Measurements from ENCODE around the gene KRR1.

Gene KRR1

DNA sequence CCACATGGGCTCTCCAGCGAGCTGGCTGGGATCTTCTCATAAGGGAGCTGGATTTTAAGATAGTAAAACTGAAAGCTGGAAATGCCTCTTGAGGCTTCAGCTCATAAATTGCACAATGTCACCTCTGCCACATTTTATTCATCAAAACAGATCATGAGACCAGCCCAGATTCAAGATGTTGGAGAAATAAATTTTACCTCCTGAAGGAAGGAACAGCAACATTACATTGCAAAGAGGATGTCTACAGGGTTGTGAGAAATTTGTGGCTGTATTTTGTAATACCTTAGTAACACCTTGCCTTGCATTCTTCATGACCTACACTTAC, 43.1 kb upstream of the KRR1 start:
- TF ChIP-seq, protein P1, sequence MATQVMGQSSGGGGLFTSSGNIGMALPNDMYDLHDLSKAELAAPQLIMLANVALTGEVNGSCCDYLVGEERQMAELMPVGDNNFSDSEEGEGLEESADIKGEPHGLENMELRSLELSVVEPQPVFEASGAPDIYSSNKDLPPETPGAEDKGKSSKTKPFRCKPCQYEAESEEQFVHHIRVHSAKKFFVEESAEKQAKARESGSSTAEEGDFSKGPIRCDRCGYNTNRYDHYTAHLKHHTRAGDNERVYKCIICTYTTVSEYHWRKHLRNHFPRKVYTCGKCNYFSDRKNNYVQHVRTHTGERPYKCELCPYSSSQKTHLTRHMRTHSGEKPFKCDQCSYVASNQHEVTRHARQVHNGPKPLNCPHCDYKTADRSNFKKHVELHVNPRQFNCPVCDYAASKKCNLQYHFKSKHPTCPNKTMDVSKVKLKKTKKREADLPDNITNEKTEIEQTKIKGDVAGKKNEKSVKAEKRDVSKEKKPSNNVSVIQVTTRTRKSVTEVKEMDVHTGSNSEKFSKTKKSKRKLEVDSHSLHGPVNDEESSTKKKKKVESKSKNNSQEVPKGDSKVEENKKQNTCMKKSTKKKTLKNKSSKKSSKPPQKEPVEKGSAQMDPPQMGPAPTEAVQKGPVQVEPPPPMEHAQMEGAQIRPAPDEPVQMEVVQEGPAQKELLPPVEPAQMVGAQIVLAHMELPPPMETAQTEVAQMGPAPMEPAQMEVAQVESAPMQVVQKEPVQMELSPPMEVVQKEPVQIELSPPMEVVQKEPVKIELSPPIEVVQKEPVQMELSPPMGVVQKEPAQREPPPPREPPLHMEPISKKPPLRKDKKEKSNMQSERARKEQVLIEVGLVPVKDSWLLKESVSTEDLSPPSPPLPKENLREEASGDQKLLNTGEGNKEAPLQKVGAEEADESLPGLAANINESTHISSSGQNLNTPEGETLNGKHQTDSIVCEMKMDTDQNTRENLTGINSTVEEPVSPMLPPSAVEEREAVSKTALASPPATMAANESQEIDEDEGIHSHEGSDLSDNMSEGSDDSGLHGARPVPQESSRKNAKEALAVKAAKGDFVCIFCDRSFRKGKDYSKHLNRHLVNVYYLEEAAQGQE (IDR thresholded peaks at IDR 0.05; ENCODE audit: low read depth): no peak
- no peak for TF ChIP-seq FOXM1 (IDR thresholded peaks at IDR 0.05; ENCODE audit: borderline replicate concordance, low read depth)

DNA sequence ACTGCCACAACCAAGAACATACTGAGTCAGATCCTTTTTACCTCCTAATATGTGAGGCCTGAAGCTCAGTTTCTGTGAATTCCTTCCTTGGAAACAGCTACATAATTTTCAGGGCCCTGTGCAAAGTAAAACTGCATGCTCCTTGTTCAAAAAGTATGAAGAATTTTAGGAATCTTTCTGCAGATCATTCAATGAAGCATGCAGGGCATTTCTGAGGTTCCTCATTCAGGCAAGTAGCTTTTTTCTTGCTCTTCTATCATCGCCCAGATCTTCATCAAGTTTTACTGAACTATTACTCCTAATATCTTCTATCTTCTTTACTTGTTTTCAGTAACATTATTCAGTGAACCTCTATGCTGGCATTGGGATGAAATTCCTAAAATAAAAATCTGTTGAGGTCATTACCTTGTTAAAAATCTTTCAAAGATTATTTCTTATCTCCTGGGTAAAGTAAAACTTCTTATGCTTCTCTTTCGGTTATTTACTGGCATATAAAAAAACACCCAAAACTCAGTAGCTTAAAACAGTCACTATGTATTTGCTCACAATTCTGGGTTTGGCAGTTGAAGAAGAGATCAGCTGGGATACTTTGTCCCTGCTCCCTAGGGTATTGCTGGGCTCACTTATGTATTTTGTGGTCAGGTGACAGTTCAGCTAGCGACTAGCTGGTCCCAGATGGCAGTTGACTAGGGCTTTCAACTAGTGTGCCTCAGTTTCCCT, 42.6 kb upstream of the KRR1 start:
- TF ChIP-seq CREB1 (IDR thresholded peaks at IDR 0.05; ENCODE audit: low read depth) (no peak), TCF12 (IDR thresholded peaks at IDR 0.05; ENCODE audit: low read depth) (no peak), YY1 (IDR thresholded peaks at IDR 0.05; ENCODE audit: low read depth) (no peak), ZBTB7A (IDR thresholded peaks at IDR 0.05; ENCODE audit: low read depth) (no peak), NFIC (IDR thresholded peaks at IDR 0.05) (no peak), FOXM1 (IDR thresholded peaks at IDR 0.05; ENCODE audit: borderline replicate concordance, low read depth) (no peak), TEAD4 (IDR thresholded peaks at IDR 0.05) (no peak), CEBPB (IDR thresholded peaks at IDR 0.05) (no peak), EP300 (IDR thresholded peaks at IDR 0.05; ENCODE audit: borderline replicate concordance) (no peak), EGR1 (IDR thresholded peaks at IDR 0.05) (no peak), TAF1 (IDR thresholded peaks at IDR 0.05; ENCODE audit: low read depth) (no peak), RAD21 (IDR thresholded peaks at IDR 0.05; ENCODE audit: low read depth) (no peak)
- TF ChIP-seq, protein P1 (IDR thresholded peaks at IDR 0.05; ENCODE audit: low read depth): no peak
- TF ChIP-seq, protein P2, sequence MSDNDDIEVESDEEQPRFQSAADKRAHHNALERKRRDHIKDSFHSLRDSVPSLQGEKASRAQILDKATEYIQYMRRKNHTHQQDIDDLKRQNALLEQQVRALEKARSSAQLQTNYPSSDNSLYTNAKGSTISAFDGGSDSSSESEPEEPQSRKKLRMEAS (IDR thresholded peaks at IDR 0.05): no peak
- TF ChIP-seq, protein P3, sequence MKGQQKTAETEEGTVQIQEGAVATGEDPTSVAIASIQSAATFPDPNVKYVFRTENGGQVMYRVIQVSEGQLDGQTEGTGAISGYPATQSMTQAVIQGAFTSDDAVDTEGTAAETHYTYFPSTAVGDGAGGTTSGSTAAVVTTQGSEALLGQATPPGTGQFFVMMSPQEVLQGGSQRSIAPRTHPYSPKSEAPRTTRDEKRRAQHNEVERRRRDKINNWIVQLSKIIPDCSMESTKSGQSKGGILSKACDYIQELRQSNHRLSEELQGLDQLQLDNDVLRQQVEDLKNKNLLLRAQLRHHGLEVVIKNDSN (IDR thresholded peaks at IDR 0.05): no peak

DNA sequence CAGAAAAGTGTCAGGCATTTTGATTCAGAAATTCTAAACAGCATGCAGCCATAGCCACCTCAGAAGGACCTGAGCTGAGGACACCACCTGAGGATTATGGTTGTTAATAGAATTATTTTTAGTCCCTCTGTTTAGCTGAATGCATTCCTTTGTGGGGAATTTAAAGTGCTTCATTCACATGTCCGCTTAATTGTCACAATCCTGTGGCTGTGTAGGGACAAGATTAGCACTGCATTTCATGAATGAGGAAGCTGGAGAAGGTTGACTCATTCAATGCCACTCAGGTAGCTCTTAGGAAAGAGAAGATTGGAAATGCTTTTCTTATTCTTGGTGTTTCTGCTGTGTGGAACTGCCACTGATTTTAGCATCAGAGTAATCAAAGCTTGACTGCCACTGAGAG, 42.0 kb upstream of the KRR1 start:
- no peak for TF ChIP-seq TEAD4 (IDR thresholded peaks at IDR 0.05)

DNA sequence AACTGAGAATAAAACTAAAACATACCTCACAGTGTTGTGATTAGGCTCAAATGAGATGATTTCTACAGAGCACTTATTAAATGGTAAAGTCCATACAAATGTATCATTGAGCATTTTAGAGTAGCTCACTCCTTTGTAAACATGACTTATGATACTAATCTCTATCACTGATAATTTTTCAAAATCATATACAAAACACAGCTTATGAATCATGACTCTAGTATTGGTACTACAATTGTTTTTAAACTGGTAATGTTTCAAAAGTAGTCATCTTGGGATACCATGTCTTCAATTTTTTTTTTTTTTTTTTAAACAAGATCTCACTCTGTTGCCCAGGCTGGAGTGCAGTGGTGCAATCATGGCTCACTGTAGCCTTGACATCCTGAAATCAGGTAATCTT, 40.1 kb upstream of the KRR1 start:
- TF ChIP-seq TAF1 (IDR thresholded peaks at IDR 0.05; ENCODE audit: low read depth): no peak
- TF ChIP-seq, protein P2 (IDR thresholded peaks at IDR 0.05): no peak
- TF ChIP-seq EP300 (IDR thresholded peaks at IDR 0.05; ENCODE audit: borderline replicate concordance): no peak
- TF ChIP-seq RAD21 (IDR thresholded peaks at IDR 0.05; ENCODE audit: low read depth): no peak
- TF ChIP-seq ZBTB7A (IDR thresholded peaks at IDR 0.05; ENCODE audit: low read depth): no peak
- TF ChIP-seq, protein P1 (IDR thresholded peaks at IDR 0.05; ENCODE audit: low read depth): no peak
- TF ChIP-seq TCF12 (IDR thresholded peaks at IDR 0.05; ENCODE audit: low read depth): no peak

DNA sequence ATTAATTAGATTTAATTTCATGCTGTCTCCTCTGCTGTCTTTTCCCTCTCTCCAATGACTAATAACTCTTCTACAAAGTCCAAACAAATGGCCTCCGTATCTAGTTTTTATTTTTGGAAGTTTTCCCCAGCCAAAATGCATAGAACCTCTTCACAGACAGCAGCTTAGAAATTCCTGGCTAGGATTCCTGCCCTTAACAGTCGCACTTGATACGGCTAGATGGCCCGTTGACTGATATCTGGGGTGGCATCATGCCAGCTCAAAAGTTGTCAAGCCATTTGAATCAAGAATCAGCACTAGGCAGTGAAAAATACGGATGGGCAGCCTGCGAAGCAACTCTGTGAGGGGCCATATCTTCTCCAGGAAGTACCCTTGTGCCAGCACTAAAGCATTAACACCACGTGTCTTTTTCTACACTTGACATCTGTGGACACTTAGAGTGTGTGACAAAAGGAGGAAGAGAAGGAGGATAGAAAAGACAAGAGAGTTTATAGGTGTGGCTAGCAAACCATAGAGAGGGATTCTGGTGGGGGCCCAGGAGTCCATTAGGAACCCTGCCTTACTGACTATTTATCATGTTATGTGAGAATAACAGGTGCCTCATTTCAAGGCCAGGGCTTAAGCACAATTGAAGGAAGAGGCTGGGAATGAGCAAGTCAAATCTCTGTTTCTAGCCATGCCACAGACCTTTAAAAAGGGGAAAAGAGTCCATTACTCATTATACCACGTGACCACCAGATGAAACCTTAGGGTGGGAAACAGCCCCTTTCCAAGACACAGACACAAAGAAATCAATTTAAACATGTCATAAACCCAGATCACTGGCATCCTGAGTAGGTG, 39.2 kb upstream of the KRR1 start:
- TF ChIP-seq CREB1 (IDR thresholded peaks at IDR 0.05; ENCODE audit: low read depth): no peak
- TF ChIP-seq FOXM1 (IDR thresholded peaks at IDR 0.05; ENCODE audit: borderline replicate concordance, low read depth): no peak
- no peak for TF ChIP-seq ZBTB7A (IDR thresholded peaks at IDR 0.05; ENCODE audit: low read depth)
- TF ChIP-seq YY1 (IDR thresholded peaks at IDR 0.05; ENCODE audit: low read depth): no peak

Measured in Ishikawa (cell line).